Measurements from ENCODE around the gene KCNMA1.

DNA sequence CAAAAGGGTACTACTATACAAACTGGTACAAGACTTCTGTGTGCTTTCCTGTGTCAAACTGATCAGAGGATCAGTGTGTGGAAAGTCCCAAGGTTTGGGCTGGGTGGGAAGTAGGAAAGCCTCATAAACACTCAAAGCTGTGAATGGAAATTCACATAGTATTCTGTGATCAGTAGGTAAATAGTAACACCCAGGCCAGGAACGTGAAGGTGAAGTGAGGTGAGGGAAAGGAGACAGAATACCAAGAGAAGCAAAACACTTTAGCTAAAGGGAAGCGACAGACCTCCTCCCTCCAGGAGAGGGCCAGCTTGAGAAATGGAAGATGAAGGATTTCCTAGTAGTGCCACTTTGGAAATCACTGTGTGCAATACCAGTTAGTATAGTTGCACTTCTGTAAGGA is 451.9 kb downstream of the KCNMA1 start:
- TF ChIP-seq TRIM28 (IDR thresholded peaks at IDR 0.05), result no peak
- TF ChIP-seq LEF1 (IDR thresholded peaks at IDR 0.05), result no peak
- no peak for TF ChIP-seq NUFIP1 (IDR thresholded peaks at IDR 0.05; ENCODE audit: partially characterized antibody)
- no peak for TF ChIP-seq FUS (optimal IDR thresholded peaks at IDR 0.05; ENCODE audit: low read depth, low read length)
